Type B pancreatic cell (in vitro differentiated cells): ENCODE data around the gene MLLT6. TPM values are rescaled to one million over a fixed set of nuclear protein-coding genes. Genes with fewer than 3 reads are reported as not detected.
A peak's percentile ranks its signal among the peaks of the same experiment; 100 is the strongest.

Source experiments
- DNase-seq: peaks from one replicate; pipeline ENCODE4 v3.0.0; 2021; ENCODE audit warnings: mixed read lengths; ENCODE audit not compliant: unreplicated experiment; ENCODE audit errors: extremely low spot score
- H3K27ac Mint-ChIP-seq: 2 replicates; pipeline ENCODE4 v1.8.0; 2021; ENCODE audit warnings: mild to moderate bottlenecking, mixed read lengths
- H3K27me3 Mint-ChIP-seq: 2 replicates; pipeline ENCODE4 v1.8.0; 2021; ENCODE audit warnings: mixed read lengths
- H3K36me3 Mint-ChIP-seq: 2 replicates; pipeline ENCODE4 v1.8.0; 2021; ENCODE audit warnings: mixed read lengths
- H3K4me1 Mint-ChIP-seq: one replicate; pipeline ENCODE4 v1.8.0; 2021; ENCODE audit warnings: mixed read lengths; ENCODE audit not compliant: unreplicated experiment
- H3K4me3 Mint-ChIP-seq: 2 replicates; pipeline ENCODE4 v1.8.0; 2021; ENCODE audit warnings: mild to moderate bottlenecking, mixed read lengths
- H3K9me3 Mint-ChIP-seq: 2 replicates; pipeline ENCODE4 v1.8.0; 2021; ENCODE audit warnings: mixed read lengths
- total RNA-seq: library from RNA; stranded (reverse); gene quantifications from 2 replicates; pipeline ENCODE4 v1.2.1, GENCODE V29; 2021; ENCODE audit warnings: low replicate concordance
- TF ChIP-seq, protein P1 (sequence below): fragments of 200-600 bp; sonication (generic); conservative IDR thresholded peaks from 2 replicates; pipeline ENCODE4 v1.5.0; 2021; ENCODE audit warnings: antibody characterized with exemption, mild to moderate bottlenecking

The MLLT6 gene
- total RNA-seq, 1 donor from 2014 or later = 130 TPM

DNA sequence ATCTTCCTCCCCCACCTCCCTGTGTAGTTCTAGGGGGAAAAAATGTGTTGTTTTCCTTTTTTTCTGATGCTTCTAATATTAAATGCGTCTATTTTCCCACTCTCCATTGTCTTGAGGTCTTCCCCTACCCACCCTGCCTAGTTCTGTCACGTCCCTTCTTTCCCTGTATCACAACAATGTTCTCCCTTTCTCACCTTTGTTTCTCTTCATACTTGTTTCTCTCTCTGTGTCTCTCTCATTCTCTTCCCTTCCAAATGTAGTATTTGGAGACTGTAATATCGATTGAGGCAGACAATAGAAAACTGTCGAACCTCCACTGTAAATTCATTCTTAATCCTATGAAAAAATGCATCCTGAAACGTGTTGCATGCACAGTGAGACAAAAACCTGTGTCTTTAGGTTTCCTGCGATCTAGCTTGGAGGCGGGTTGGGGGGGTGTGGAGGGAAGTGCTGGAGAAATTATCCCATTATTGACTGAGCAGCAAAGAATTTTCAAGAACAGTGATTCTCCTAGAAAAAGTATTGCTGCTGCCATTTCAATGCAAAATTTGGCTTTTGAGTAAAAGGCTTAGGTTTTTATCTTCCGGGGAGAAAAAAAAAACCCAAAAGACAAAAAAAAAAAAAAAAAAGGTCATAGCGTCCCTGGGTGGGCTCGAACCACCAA is 46.2 kb downstream of the MLLT6 start:
- Mint-ChIP-seq H3K27ac (peak overlapping the region; percentile 90), H3K4me3 (peak overlapping the region; percentile 99), H3K27me3 (peaks cover 13% of the 10 kb centered on the region), H3K36me3 (peaks cover 15% of the 10 kb centered on the region), H3K9me3 (no peaks in the 10 kb centered on the region), H3K4me1 (peaks cover 25% of the 10 kb centered on the region)
- DNase-seq = no peak
- TF ChIP-seq, protein P1, sequence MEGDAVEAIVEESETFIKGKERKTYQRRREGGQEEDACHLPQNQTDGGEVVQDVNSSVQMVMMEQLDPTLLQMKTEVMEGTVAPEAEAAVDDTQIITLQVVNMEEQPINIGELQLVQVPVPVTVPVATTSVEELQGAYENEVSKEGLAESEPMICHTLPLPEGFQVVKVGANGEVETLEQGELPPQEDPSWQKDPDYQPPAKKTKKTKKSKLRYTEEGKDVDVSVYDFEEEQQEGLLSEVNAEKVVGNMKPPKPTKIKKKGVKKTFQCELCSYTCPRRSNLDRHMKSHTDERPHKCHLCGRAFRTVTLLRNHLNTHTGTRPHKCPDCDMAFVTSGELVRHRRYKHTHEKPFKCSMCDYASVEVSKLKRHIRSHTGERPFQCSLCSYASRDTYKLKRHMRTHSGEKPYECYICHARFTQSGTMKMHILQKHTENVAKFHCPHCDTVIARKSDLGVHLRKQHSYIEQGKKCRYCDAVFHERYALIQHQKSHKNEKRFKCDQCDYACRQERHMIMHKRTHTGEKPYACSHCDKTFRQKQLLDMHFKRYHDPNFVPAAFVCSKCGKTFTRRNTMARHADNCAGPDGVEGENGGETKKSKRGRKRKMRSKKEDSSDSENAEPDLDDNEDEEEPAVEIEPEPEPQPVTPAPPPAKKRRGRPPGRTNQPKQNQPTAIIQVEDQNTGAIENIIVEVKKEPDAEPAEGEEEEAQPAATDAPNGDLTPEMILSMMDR = no peak

DNA sequence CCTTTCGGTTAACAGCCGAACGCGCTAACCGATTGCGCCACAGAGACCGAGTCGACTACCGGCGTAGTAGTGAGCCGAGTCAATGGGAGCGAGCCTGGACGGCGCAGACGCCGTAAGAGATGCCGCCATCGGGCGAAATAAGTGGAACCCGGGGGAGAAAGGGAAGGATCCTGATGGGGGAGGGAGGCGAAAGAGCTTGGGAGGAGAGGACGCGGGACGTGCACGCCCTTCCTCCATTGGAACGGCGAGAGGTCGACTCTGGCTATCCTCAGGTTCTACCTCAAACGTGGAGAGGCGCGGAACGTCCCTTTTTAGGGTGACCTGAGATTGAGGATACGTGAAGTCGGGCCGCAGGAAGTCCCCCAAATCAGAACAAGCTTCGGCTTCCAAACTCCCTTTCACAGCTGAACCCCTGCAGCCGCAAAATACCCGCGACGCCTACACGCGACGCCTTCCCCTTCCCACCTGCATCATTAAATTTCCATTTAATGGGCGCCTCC is 46.8 kb downstream of the MLLT6 start:
- Mint-ChIP-seq H3K4me1 (peaks cover 20% of the 10 kb centered on the region), H3K9me3 (no peaks in the 10 kb centered on the region), H3K4me3 (peak overlapping the region; percentile 99), H3K27ac (peak overlapping the region; percentile 90), H3K36me3 (peaks cover 15% of the 10 kb centered on the region), H3K27me3 (peaks cover 13% of the 10 kb centered on the region)
- TF ChIP-seq, protein P1 = no peak
- DNase-seq = peak; percentile 93

DNA sequence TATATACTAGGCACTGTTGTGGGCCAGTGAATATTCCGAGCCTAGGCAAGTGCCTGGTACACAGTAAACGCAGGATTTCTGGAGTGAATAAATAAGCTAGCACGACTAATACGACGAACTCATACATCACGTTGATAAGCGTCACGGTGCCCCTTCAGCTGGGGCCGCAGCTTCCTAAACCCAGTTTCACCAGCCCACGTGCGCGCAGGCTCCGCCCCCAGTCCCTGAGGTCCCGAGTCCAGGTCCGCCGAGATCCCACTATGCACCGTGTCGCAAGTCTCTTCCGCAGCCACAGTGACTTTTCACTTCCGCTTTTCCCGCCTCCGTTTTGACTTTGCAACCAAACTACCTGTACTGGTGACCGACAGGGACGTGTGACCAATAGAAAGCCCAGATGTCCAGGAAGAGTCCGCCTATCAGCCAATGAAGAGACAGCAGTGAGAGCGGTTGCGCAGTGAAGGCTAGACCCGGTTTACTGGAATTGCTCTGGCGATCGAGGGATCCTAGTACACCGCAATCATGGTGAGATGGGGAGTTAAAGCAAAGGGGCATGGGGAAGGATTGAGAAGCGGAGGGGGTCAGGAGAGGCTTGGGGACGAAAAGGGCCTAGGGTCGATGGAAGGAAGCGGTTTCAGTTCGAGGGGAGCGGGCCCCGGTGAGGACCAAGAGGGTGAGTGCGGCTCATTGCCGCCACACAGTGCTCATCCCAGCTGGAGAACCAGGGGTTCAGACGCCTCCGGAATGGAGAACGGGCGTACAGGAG is 47.4 kb downstream of the MLLT6 start, which contains the start of gene PSMB3:
Gene PSMB3, plus strand, starts transcription at position 434 of the 763 bp plus-strand sequence. Its CDS starts 86 bp downstream, at position 520.
- Mint-ChIP-seq H3K27ac (peak within 1 kb of the TSS; percentile 90), H3K4me3 (peak within 1 kb of the TSS; percentile 99), H3K9me3 (no peaks in the 10 kb centered on the region), H3K27me3 (peaks cover 13% of the 10 kb centered on the region), H3K4me1 (peaks cover 20% of the 10 kb centered on the region), H3K36me3 (peaks cover 15% of the 10 kb centered on the region)
- DNase-seq = peak; percentile 92
- TF ChIP-seq, protein P1 = no peak

DNA sequence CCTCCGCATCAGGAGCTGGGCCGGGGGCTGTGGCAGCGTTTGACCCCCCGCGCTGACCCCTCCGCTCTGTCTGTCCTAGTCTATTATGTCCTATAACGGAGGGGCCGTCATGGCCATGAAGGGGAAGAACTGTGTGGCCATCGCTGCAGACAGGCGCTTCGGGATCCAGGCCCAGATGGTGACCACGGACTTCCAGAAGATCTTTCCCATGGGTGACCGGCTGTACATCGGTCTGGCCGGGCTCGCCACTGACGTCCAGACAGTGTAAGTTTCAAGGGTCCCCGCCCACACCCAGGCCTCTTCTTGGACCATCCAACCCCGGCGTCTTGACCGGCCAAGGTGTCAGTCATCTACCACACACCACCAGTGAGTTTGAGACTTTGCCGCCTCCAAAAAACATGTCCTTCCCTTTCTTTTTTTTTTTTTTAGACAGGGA is 48.0 kb downstream of the MLLT6 start:
- H3K27me3 Mint-ChIP-seq = peaks cover 13% of the 10 kb centered on the region
- H3K4me1 Mint-ChIP-seq = peaks cover 20% of the 10 kb centered on the region
- DNase-seq = no peak
- no peaks in the 10 kb centered on the region for H3K9me3 Mint-ChIP-seq
- peak overlapping the region; percentile 90 for H3K27ac Mint-ChIP-seq
- TF ChIP-seq, protein P1 = no peak
- peaks cover 15% of the 10 kb centered on the region for H3K36me3 Mint-ChIP-seq
- H3K4me3 Mint-ChIP-seq = peak overlapping the region; percentile 99

DNA sequence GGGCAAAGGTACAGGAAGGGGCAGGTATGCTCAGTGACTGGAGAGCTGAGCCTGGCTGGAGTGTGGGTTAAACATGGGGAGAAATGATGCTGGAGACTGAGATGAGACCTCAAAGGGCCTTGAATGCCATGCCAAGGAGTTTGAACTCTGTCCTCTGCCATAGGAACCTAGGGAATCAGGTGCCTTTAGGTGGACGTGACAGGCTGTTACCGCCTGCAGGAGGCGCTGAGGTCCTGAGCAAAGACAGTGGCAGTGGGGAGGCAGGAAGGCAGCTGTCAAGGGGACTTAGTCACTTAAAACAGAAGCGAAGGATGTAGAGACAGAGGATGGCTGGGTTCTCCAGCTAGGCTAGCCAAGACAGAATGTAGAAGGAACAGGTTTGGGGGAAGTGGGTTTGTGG is 56.5 kb downstream of the MLLT6 start:
- H3K27me3 Mint-ChIP-seq = no peaks in the 10 kb centered on the region
- no peak for DNase-seq
- H3K4me3 Mint-ChIP-seq = no peak overlapping the region
- no peaks in the 10 kb centered on the region for H3K9me3 Mint-ChIP-seq
- H3K27ac Mint-ChIP-seq = peak overlapping the region; percentile 69
- peaks cover 15% of the 10 kb centered on the region for H3K36me3 Mint-ChIP-seq
- TF ChIP-seq, protein P1 = peak; percentile 62
- no peaks in the 10 kb centered on the region for H3K4me1 Mint-ChIP-seq
